ENCODE data around the gene SLC44A4. TPM values are rescaled to one million over a fixed set of nuclear protein-coding genes. Genes with fewer than 3 reads are reported as not detected.

SLC44A4 gene
- total RNA-seq, 1 donor from 2014 or later: not detected

GRCh38 chr6:31815025-31815838 is 63.6 kb downstream of the SLC44A4 start, which contains the start of the genes HSPA1A and HSPA1L:
HSPA1A (plus strand) TSS chr6:31815543; CDS start chr6:31815757, 214 bp downstream.
HSPA1L (minus strand) TSS chr6:31815283; CDS start chr6:31811972, 3,311 bp downstream.
- peak; percentile 91 for FAIRE-seq
- peak; percentile 87 to 92 for DNase-seq (ENCODE audit: low spot score in 2 of 2)

GRCh38 chr6:31814677-31815024 is 64.1 kb downstream of the SLC44A4 start:
- no peak for FAIRE-seq

GRCh38 chr6:31813465-31813849 is 65.3 kb downstream of the SLC44A4 start:
- DNase-seq (ENCODE audit: low spot score in 2 of 2) (no peak), FAIRE-seq (no peak)

More at GRCh38 chr6:31814677-31815024, 64.1 kb downstream of the SLC44A4 start:
- DNase-seq (ENCODE audit: low spot score in 2 of 2): peak; percentile 82 to 84

Small RNA genes lying within 50 kb of the gene (small RNA-seq; reads per million reads assigned to genes)
- 101 reads per million, percentile 98 among the genes with 10 or more reads in this experiment for gene SNORD48
- gene SNORD52: not detected

Other genes with a start within 250 kb of the SLC44A4 start
- gene BAG6, start 226.3 kb downstream of the SLC44A4 start, total RNA-seq: 150 TPM
- gene APOM, start 223.1 kb downstream of the SLC44A4 start, total RNA-seq: 0.41 TPM
- 16.7 TPM for gene C6orf47, start 218.2 kb downstream of the SLC44A4 start, total RNA-seq
- gene GPANK1, start 214.0 kb downstream of the SLC44A4 start, total RNA-seq: 11.4 TPM
- 66.0 TPM for gene CSNK2B, start 212.9 kb downstream of the SLC44A4 start, total RNA-seq
- 1.6 TPM for gene LY6G5B, start 209.0 kb downstream of the SLC44A4 start, total RNA-seq
- gene LY6G5C, start 197.9 kb downstream of the SLC44A4 start, total RNA-seq: 5.3 TPM
- gene ABHD16A, start 175.7 kb downstream of the SLC44A4 start, total RNA-seq: 41.6 TPM
- gene LY6G6F, start 172.1 kb downstream of the SLC44A4 start, total RNA-seq: not detected
- gene LY6G6D, start 163.6 kb downstream of the SLC44A4 start, total RNA-seq: not detected
- gene LY6G6C, start 157.3 kb downstream of the SLC44A4 start, total RNA-seq: not detected
- not detected for gene MPIG6B, start 155.6 kb downstream of the SLC44A4 start, total RNA-seq
- gene DDAH2, start 149.7 kb downstream of the SLC44A4 start, total RNA-seq: 90.9 TPM
- gene CLIC1, start 142.5 kb downstream of the SLC44A4 start, total RNA-seq: 26.1 TPM
- gene MSH5, start 139.0 kb downstream of the SLC44A4 start, total RNA-seq: 2.9 TPM
- 0.82 TPM for gene SAPCD1, start 116.3 kb downstream of the SLC44A4 start, total RNA-seq
- gene VWA7, start 101.7 kb downstream of the SLC44A4 start, total RNA-seq: under 0.01 TPM
- 34.6 TPM for gene VARS1, start 83.2 kb downstream of the SLC44A4 start, total RNA-seq
- gene LSM2, start 72.0 kb downstream of the SLC44A4 start, total RNA-seq: 23.6 TPM
- 5.7 TPM for gene HSPA1L, start 63.7 kb downstream of the SLC44A4 start, total RNA-seq
- gene HSPA1A, start 63.5 kb downstream of the SLC44A4 start, total RNA-seq: 111 TPM
- 180 TPM for gene HSPA1B, start 51.3 kb downstream of the SLC44A4 start, total RNA-seq
- gene NEU1, start 16.2 kb downstream of the SLC44A4 start, total RNA-seq: 19.6 TPM
- gene EHMT2, start 18.7 kb upstream of the SLC44A4 start, total RNA-seq: 102 TPM
- 25.7 TPM for gene ZBTB12, start 23.1 kb upstream of the SLC44A4 start, total RNA-seq
- 3.7 TPM for gene C2, start 48.7 kb upstream of the SLC44A4 start, total RNA-seq
- 0.82 TPM for gene CFB, start 67.1 kb upstream of the SLC44A4 start, total RNA-seq
- 45.7 TPM for gene NELFE, start 80.0 kb upstream of the SLC44A4 start, total RNA-seq
- 30.2 TPM for gene SKIC2, start 80.2 kb upstream of the SLC44A4 start, total RNA-seq
- gene DXO, start 93.1 kb upstream of the SLC44A4 start, total RNA-seq: 7.3 TPM
- 10.6 TPM for gene C4A, start 103.1 kb upstream of the SLC44A4 start, total RNA-seq
- gene C4B, start 135.8 kb upstream of the SLC44A4 start, total RNA-seq: 9.0 TPM
- gene CYP21A2, start 159.4 kb upstream of the SLC44A4 start, total RNA-seq: under 0.01 TPM
- gene TNXB, start 230.3 kb upstream of the SLC44A4 start, total RNA-seq: 4.5 TPM
- 13.0 TPM for gene ATF6B, start 249.2 kb upstream of the SLC44A4 start, total RNA-seq